Lung microvascular endothelial cell (primary cell): Measurements from ENCODE around the gene C1RL. TPM values are rescaled to one million over a fixed set of nuclear protein-coding genes. Genes with fewer than 3 reads are reported as not detected.
A peak's percentile ranks its signal among the peaks of the same experiment; 100 is the strongest.

Source experiments
- DNase-seq, 2 donors: peaks; one replicate each; pipeline versions ENCODE4 v3.0.0 to v3.0.0-alpha.2; 2010; ENCODE audit warnings: low read depth in 2 of 2
- total RNA-seq: library from RNA; depleted of rRNA; stranded (reverse); fragments of >200 nt; gene quantifications from 2 replicates; pipeline ENCODE4 v1.2.1, GENCODE V29; 2014

C1RL gene
- 12.2 and 13.7 TPM in 2 replicates for total RNA-seq

DNA sequence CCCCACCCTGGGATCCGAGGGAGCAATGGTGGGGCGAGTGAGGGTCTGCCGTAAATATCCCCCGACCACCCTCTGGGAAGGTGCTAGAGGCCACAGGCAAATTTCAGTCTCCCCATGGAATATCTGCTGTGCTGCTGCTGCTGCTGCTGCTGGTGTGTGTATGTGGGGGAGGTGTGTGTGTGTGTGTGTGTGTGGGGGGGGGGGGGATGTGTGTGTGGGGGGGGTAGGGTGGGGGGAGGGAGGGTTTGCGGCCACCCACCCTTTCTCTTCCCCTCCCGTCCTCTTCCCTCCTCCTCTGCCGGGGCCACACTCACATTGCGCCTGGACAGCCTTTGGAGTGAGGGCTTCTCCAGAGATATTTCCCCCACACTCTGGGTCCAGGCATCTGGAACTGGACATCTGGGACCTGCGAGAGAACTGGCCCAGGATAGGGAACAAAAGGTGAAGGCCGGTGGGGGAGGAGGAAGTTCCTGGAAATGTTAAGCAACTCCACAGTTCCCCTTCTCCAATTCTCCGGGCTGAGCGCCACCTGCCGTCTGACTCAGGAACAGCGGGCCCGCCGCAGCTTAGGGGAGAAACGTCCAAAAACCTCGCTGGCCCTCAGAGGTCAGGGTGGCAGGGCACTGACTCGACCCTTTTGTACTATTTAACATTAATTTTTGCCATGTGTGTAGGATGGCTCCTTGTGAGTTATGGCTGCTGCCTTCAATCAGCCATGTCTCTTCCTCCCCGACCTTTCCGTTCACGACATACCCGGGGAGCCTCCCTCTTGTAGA lies at the start of gene C1RL:
C1RL (minus strand) TSS at position 419 of the 776 bp plus-strand sequence; CDS start at position 385, 34 bp downstream.
- DNase-seq, result peak; percentile 72 to 77

DNA sequence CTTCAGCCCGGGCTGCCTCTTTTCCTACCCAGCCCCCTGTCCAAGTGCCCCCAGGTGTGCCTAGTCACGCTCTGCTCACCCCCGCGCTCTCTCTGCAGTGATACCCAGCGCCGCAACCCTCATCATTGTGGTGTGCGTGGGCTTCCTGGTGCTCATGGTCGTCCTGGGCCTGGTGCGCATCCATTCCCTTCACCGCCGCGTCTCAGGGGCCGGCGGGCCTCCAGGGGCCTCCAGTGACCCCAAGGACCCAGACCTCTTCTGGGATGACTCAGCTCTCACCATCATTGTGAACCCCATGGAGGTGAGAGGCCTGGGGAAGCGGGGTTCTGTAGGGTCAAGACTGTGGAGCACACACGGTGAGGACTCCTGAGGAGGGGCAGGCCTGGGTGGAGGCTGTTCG lies 48.4 kb upstream of the C1RL start:
- no peak for DNase-seq

GRCh38 chr12:7156259-7157197 lies 47.5 kb upstream of the C1RL start:
- DNase-seq, result no peak

DNA sequence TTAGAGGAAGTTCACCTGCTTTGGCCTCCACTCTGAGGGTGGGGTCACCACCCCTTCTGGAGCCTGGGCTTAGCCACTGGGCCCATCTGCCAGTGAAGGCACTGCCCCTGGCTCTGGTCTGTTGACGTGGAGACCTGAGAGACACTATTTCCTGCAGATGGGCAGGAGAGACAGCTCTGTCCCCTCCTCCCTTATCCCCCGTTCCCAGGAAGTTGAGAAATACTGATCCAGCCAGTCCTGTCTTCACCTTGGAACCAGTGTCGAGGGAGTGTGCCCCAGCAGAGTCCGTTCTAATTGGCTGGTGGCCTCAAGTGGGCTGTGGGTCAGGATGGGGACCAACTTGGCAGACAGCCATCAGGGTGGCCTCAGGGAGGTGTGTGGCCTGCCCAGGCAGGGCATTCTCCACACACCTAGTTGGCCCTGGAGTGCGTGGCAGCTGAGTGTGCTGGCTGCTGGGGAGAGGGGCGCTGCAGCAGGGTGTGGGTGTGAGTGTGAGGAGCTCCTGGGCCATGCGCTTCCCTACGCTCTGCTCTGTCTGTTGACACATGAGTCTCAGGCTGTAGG lies 46.5 kb upstream of the C1RL start:
- DNase-seq, result no peak

DNA sequence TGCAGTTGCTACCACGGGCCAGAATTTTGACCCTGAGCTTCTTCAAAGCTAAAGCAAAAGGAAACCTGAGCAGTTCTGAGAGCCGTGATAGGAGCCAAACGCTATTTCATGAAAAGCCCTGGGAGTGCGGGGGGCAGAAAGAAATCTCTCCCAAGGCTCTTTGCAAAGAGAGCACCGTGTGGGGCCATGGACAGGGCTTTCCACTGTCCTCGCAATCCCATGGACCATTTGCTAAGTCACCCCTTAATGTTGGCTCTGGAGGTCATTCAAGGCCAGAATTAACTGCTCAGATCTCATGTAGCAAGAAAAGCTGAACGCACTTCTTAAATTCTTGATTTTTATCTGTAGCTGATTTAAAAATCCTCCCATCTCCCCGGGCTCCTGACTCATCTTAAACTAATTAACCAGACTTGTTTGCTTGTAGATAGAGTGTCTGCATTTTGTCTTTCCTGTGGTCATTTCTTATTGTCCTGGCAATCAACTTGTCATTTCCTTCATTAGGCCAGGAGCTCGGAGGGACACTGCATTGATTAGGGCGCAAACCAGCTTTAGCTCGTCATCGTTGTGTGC lies 46.0 kb upstream of the C1RL start:
- DNase-seq, result no peak

- DNase-seq, result no peak
These were observed 45.0 kb upstream of the C1RL start for GRCh38 chr12:7154042-7154441.

DNA sequence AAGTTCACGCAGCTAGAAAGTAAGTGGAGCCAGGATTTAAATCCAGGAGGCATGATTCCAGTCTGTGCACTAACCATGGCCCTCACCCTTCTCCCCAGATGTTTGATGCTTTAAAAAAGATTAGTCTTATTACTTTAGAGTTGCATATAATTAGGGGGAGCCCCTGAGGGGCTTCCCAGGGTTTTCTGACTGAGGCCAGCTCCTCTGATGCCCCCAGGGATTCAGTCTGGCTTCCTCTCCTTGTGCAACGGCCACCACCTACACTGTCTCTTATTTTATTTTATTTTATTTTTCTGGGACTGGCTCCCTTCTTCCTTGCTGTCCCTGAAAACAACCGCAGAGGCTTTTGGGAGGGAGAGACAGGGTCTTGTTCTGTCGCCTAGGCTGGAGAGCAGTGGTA lies 43.8 kb upstream of the C1RL start:
- no peak for DNase-seq

- no peak for DNase-seq
These were observed 42.5 kb upstream of the C1RL start for GRCh38 chr12:7151532-7151931.

DNA sequence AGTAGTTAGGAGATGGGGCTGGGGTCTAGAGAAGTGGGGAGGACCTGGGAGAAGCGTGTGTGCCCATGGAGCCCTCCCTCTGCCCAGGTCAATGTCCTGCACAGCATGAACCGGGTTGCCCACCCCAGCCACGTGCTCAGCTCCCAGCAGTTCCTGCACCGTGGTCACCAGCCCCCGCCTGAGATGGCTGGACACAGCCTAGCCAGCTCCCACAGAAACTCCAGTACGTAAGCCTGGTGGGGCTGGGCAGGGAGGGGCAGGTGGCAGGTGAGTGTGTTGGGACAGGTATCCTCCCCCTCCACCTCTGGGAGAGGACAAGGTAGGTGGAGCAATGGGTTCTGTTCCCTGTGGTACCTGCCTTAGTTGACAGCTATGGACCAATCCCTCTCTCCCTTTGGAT lies 41.8 kb upstream of the C1RL start:
- DNase-seq, result no peak

DNA sequence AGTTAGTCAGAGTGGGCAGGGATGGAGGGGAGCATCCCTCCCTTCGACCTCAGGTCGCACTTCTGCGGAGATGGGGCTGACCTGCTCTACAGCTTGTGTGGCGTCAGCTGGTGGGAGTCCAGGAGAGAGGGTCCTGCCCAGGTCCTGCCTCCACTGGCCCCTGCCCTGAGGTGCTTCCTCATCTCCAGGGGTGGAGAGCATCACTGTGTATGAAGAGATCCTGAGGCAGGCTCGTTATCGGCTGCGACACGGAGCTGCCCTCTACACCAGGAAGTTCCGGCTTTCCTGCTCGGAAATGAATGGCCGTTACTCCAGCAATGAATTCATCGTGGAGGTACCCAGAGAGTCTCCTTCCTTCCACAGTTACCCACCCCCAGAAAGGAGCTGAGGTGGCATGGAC lies 41.3 kb upstream of the C1RL start:
- peak; percentile 39 to 50 for DNase-seq

- no peak for DNase-seq
These were observed 37.9 kb upstream of the C1RL start for GRCh38 chr12:7146906-7147305.

- no peak for DNase-seq
These were observed 37.2 kb upstream of the C1RL start for GRCh38 chr12:7146228-7146627.

GRCh38 chr12:7145671-7146070 lies 36.7 kb upstream of the C1RL start:
- DNase-seq, result no peak

DNA sequence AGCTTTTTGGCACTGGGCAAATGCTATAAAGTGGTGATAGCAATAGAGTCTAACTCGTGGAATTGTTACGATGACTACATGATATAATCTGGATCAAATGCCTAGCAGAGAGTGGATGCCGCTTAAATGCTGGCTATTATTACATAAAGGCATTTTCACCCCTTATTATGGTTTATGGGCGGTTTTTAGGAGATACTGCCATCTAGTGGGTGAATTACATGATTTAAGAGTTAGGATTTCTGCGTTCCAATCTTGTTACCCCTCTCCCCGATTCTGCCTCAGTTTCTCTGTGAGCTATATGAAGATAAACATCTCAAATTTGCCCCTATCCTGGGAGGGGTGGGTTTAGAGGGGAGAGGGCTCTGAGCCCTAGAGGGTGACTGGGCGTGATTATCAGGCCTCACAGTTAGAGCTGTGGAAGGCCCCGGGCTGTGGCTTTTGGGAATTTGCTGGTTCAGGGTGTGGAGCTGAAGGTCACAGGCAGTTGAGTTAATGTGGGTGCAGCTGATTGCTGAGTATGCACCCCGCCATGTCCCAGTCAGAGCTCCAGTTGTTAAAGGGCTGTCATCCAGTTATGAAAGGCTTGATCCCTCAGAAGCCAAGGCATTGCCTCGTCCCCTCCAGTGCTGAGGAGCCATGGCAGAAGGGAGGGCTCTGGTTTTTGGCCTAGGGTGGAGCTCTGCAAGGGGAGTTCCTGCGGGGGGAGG lies 35.6 kb upstream of the C1RL start:
- peak; percentile 57 to 59 for DNase-seq

DNA sequence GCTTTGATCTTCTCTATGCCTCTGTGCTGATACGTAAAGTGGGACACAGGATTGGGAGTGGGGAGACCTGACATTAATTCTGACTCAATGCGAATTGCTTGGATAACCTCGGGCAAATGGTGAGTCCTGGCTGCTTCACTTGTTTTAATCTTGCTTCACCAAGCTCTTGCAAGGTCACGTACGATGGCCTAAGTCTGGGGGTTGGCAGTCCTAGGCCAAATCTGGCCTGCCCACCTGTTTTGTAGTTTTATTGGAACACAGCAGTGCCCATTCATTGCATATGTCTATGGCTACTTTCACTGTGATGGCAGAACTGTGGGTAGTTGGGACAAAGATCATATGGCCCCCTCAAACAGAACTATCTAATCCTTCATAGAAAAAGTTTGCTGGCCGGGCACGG lies 34.5 kb upstream of the C1RL start:
- no peak for DNase-seq

GRCh38 chr12:7142809-7143465 lies 33.9 kb upstream of the C1RL start:
- no peak for DNase-seq

DNA sequence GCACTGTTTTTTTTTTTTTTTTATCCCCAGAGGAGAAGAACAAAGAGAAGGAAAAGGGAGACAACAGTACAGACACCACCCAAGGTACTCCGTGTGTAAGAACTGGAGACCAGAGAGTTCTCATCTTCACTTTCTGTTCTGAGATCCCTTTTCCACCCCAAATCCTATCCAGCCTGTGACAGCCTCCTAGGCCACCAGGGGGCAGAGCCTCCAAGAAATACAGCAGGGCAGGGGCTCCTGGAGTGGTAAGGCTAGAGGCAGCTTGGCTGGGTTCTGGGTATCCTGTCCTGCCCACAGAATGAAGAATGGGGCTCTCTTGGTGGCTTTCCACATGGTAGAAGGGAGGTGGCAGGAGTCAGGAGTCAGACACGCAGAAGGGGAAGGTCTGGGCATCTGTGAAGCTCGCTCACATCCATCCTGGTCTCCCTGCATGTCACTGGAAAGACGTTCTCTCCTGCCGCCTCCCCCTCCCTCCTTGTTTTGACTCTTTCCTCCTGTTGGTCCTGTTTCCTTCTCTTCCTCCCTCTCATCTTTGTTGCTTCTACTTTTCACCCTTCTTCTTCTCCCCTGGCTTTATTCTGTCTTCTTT lies 33.1 kb upstream of the C1RL start:
- DNase-seq, result peak; percentile 59 to 80

DNA sequence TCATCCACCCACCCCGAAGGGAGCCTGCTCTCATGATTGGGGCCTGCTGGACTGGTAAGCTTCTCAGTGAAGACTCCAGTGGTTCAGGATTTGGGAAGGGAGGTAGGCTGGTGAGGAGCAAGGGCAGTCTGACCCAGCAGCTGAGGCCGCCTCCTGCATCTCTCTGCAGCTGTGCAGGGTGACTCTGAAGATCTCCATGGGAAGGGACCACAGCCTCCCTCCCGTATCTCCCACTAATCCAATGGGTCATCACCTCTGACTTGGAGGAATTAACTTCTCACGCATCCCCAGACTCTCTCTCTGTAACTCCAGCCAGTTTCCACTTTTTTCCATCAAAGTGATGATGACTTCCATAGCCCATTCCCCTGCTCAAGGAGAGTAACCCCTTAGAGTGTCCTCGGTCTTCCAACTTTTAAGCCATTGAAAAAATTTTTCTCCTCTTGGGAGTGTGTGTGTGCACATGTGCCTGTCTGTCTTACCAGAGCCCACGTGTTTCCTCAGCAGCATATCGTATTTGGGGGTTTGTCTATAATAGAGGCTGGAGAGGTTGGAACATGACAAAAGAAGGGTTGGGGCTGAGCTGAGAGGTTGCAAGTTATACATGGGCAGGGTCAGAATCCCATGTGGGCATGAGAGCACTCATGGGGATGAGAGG lies 32.5 kb upstream of the C1RL start:
- no peak for DNase-seq

- no peak for DNase-seq
These were observed 30.2 kb upstream of the C1RL start for GRCh38 chr12:7139200-7139599.

DNA sequence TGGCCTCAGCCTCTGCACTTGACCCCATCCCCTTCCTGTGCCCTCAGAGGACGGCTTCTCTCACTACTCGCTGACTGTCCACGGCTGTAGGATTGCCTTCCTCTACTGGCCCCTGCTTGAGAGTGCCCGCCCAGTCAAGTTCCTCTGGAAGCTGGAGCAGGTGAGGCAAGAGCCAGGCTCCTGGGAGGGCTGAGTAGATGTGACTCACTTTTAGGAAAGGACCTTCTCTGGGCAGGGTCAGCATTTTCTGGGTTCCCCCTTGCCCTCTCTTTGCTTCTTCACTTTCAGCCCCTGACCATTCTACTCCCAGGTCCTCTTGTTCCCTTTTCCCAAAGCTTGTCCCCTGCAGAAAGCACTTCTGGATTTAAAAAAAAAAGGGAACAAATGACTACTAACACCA lies 28.9 kb upstream of the C1RL start:
- DNase-seq, result no peak
